ENCODE results near the gene NCAPG. TPM values are rescaled to one million over a fixed set of nuclear protein-coding genes. Genes with fewer than 3 reads are reported as not detected.
A peak's percentile ranks its signal among the peaks of the same experiment; 100 is the strongest.

The NCAPG gene
- total and polyA plus RNA-seq, 2 of the 4 experiments (the other 2 are of a cell fraction) = 10.9 to 26.7 TPM

GRCh38 chr4:17780501-17781299, 30.1 kb upstream of the NCAPG start:
- 6% methylated on average over 4 of the region's 31 CpGs; no CpG with 5 or more reads in 1 of the 2 experiments for WGBS, 2 experiments (ENCODE audit: extremely low coverage in 2 of 2, insufficient read length in 1 of 2)
- peak; percentile 47 for DNase-seq

More at GRCh38 chr4:17780501-17781299, 30.1 kb upstream of the NCAPG start:
- no peaks in the 10 kb centered on the region for H3K9me1 ChIP-seq (ENCODE audit: insufficient read depth, low read length)
- peak overlapping the region; percentile 69 for H2AFZ ChIP-seq (replicated peaks; ENCODE audit: low read length, poor library complexity)
- H3K56ac ChIP-seq (ENCODE audit: extremely low read depth, insufficient read depth, low read length) = no peak overlapping the region
- H3K9me3 ChIP-seq (ENCODE audit: control insufficient read depth, insufficient read depth, low read length) = no peaks in the 10 kb centered on the region
- H2BK5ac ChIP-seq (ENCODE audit: low read depth, low read length, poor library complexity, severe bottlenecking) = no peak overlapping the region
- H4K91ac ChIP-seq (ENCODE audit: insufficient read depth, low read depth, low read length) = no peak overlapping the region
- peak overlapping the region; percentile 44 for H2AK9ac ChIP-seq (replicated peaks; ENCODE audit: low read depth, low read length, poor library complexity)
- no peak overlapping the region for H2AK5ac ChIP-seq (ENCODE audit: low read depth, low read length)
- no TSS peak for BruUV-seq (replicated peaks)
- peak overlapping the region; percentile 71 for H3K4me2 ChIP-seq (ENCODE audit: low read depth, low read length)
- no peak overlapping the region for H3K14ac ChIP-seq (replicated peaks; ENCODE audit: low read depth, low read length)
- peaks cover 5% of the 10 kb centered on the region; the same call in 1 of the 2 replicates for H3K4me1 ChIP-seq (ENCODE audit: control insufficient read depth, insufficient read depth, low read length)
- no peak overlapping the region for H2BK120ac ChIP-seq (ENCODE audit: low read depth, low read length)
- H2BK20ac ChIP-seq (ENCODE audit: low read depth, low read length) = no peak overlapping the region
- POLR2A ChIA-PET (ENCODE audit: unreplicated experiment) = no interaction called here
- 0 out of 2 replicates have a peak overlapping the region, but pooled peaks have one; percentile 64 for H3K23ac ChIP-seq (ENCODE audit: low read depth, low read length)
- no peak overlapping the region for H4K5ac ChIP-seq (ENCODE audit: low read depth, low read length)
- H3K18ac ChIP-seq (ENCODE audit: low read depth, low read length) = no peak overlapping the region
- no peaks in the 10 kb centered on the region for H3K36me3 ChIP-seq (ENCODE audit: control insufficient read depth, insufficient read depth, low read length)
- intact Hi-C loops (cut with micrococcal nuclease) = no loop called here
- CTCF ChIA-PET = interaction anchor here (1.1 kb wide), 1 partner anchor 29 kb away, joined by 3 read pairs; the partner anchor contains the start of gene DCAF16
- H4K20me1 ChIP-seq (ENCODE audit: insufficient read depth, low read length) = no peaks in the 10 kb centered on the region
- peaks cover 24% of the 10 kb centered on the region for H3K27me3 ChIP-seq (ENCODE audit: control insufficient read depth, insufficient read depth, low read length)
- in situ Hi-C loops (cut with MboI; ENCODE audit: low sequenced_read_pairs) = no loop called here
- TF ChIP-seq RAD21 (IDR thresholded peaks at IDR 0.05; ENCODE audit: low read length) = no peak
- no peak for TF ChIP-seq MXI1 (IDR thresholded peaks at IDR 0.05; ENCODE audit: borderline replicate concordance, low read depth, low read length)
- H2BK15ac ChIP-seq (ENCODE audit: low read depth, low read length) = no peak overlapping the region
- H4K8ac ChIP-seq (ENCODE audit: low read depth in 2 of 2, low read length in 2 of 2) = no peak overlapping the region
- H3K27ac ChIP-seq (ENCODE audit: insufficient read depth, low read length) = no peak overlapping the region
- H3K4me3 ChIP-seq (ENCODE audit: insufficient read depth, low read depth, low read length) = peak overlapping the region; percentile 18
- no peak overlapping the region for H3K4ac ChIP-seq (ENCODE audit: low read depth, low read length)
- H3K9ac ChIP-seq (ENCODE audit: low read depth, low read length) = no peak overlapping the region
- dilution Hi-C loops (cut with HindIII; ENCODE audit: low sequenced_read_pairs, unreplicated experiment) = no loop called here
- peak; percentile 39 for ATAC-seq (ENCODE audit: low read depth)
- no peaks in the 10 kb centered on the region for H3K79me1 ChIP-seq (ENCODE audit: low read depth in 1 of 2, low read length in 2 of 2)
